KOPT-K1 (cell line): ENCODE results near the gene KCNQ1OT1.

Source experiments
- H3K27ac ChIP-seq: fragments of 200-600 bp; sonication (generic); 2 replicates; pipeline ENCODE4 v1.5.1; 2016; ENCODE audit warnings: antibody characterized with exemption, mild to moderate bottlenecking, low read depth, low read length; ENCODE audit not compliant: poor library complexity, severe bottlenecking
- H3K36me3 ChIP-seq: fragments of 200-600 bp; sonication (generic); 2 replicates; pipeline ENCODE4 v1.5.1; 2017; ENCODE audit warnings: antibody characterized with exemption, mild to moderate bottlenecking, low read length, moderate library complexity; ENCODE audit not compliant: insufficient read depth
- H3K9me3 ChIP-seq: fragments of 200-600 bp; sonication (generic); 2 replicates; pipeline ENCODE4 v1.5.1; 2017; ENCODE audit warnings: antibody characterized with exemption, low read length, mild to moderate bottlenecking; ENCODE audit not compliant: insufficient read depth, poor library complexity, severe bottlenecking

KCNQ1OT1 gene

DNA sequence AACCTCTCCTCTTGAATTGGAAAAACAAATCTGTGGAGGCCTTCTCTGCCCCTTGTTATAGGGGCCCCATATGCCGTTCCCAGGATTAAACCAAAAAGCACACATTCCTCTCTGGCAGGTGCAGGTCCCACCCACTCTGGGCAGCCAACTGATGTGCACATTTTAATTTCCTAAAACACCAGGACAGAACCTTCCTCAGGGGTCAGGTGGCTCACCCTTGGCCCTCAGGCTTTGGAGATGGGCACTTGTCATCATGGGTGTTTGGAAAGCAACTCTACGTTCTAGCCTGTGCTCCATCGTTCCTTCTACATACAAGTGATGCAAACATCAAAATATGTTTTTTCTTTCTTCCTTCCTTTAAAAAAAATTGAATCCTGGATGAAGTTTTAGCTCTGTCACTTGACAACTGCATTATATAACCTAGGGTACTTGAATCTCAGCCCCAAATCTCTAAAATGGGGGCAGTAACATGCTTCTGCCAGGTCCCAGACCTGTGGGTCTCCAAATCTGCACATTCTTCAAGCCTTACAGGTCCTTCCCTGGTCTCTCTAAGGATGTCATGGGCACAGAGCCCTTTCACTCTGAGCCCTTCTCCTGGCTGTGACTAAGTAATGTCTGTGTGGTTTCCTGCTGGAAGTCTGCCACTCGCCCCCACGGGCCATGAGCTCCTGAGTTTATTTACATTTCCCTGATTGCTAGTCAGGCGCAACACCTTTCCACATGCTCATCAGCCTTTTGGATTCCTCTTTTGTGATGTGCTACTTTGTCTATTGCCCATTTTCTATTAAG lies 43.8 kb downstream of the KCNQ1OT1 start:
- Histone ChIP-seq H3K36me3 (no peaks in the 10 kb centered on the region), H3K27ac (no peak overlapping the region), H3K9me3 (peaks cover 42% of the 10 kb centered on the region)

DNA sequence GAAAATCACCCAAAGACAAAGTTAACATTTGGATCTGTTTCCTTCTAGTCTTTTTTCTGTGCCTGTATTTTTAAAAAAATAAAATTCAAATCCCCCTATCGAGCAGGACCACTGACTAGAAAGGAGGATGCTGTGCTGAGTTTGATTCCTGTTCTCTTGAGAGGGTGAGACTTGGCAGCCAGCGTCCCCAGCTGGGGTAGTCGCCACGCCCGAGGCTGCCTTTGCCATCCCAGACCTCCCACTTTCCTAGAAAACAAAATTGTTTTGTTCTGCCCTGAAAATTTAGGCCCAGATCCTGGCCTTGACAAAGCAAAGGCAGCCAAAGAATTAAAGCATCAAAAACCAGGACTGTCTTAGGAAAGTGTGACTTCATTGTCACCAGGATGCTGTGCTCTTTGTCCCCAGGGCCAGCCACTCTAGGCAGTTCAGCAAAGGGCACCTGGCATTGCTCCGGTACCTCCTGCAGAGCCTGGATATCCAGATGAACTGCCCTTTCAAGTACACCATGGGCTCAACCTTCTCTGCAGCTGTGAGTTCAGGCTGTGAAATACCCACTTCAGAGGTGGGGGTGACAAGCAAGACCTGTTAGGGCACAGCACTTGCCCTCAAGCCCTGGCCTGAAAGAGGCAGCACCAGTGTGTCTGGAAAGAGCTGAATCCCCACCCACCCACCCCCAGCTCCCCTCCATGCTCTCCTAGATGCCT lies 44.6 kb downstream of the KCNQ1OT1 start:
- no peaks in the 10 kb centered on the region for H3K36me3 ChIP-seq
- no peak overlapping the region for H3K27ac ChIP-seq
- peaks cover 42% of the 10 kb centered on the region for H3K9me3 ChIP-seq

DNA sequence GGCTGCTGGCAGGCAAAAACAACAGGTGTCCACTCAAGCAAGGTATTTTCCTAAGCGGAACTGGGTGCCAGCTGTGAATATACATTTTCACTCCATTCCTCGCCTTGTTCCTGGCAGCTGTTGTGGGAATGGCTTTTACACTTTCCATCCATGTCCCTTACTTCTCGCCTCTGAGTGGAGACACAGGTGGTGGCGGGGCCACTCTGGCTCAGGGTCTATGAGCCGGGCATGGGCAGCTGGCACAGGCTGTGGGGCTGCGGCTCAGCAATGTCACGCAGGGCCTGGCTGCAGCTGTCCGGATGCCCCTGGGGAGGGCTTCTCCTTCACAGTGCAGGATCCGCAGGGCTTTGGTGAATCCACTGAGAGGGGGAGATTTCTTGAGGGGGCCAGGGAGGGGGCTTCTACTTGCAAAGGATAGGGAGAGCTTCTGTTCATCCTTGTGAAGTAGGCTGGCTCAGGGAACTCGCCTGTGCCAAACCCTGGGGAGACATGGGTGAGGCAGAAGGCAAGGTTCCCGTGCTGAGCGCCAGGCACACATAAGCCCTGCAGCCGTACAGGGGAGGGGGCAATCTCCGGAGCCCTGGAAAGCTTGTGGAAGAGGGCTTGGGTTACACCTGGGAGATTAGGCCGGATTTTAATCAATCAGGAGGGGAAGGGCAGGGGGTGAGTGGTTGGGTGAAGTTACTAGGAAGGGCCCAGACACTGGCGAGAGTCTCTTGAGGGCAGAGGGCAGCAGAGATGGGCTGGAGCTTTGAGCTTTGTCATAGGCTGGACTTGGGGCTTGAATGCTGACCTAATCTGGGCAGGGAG lies 45.7 kb downstream of the KCNQ1OT1 start:
- Histone ChIP-seq H3K36me3 (no peaks in the 10 kb centered on the region), H3K27ac (no peak overlapping the region), H3K9me3 (peaks cover 47% of the 10 kb centered on the region)

DNA sequence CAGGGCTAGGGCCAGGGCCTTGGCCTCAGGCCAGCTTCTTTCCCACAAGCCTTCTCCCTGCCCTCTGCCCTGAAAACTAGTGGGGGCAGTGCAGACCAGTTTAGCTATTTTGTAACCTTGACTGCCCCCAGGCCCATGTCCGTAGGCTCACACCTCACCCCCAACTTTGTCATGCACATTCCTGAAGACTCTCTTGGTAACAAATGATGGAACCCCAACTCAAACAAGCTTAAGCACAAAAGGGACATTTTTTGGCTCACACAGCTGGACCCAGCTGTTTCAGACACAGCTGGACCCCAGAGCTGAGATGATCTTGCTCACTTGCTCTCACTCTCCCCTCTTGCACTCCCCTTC lies 46.6 kb downstream of the KCNQ1OT1 start:
- Histone ChIP-seq H3K9me3 (peaks cover 51% of the 10 kb centered on the region), H3K27ac (no peak overlapping the region), H3K36me3 (no peaks in the 10 kb centered on the region)

DNA sequence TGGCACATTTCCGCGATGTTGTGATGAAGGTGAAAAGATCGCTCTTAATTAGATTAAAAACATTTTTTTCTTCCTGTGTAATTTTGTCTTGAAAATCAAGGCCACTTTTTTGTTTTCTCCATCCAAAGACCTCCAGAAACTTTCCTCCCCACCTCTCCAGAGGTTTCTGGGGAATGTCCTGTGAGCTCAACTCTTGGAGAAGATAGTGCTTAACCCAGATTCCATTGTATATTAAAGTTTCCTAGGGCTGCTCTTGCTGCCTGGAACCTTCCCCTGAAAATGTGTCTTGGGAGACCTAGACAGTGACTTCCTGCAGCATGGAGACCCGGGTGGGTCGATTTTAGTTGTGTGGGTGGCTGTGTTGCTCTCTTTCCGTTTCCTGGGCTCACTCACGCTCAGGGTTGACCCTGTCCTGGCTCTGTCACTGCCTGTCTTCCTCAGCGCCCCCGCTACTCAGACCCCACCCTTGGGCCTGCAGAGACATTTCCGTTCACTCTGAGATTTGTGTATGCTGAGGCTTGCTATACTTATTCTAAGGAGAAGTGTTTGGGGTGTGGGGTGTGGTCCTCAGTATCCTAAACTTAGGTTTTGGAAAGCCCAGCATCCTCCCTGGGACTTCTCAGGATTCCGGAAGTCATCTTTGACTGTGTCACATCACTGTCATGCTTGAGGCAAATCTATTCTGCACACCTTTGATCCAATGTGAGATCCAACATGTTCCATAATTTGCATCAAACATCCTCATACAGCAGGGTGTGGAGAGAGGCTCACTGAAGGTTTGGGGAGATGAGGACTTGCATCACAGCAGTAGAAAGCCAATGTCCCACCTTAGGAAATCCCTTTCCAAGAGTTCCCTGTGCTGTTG lies 47.2 kb downstream of the KCNQ1OT1 start:
- Histone ChIP-seq H3K9me3 (peaks cover 56% of the 10 kb centered on the region), H3K36me3 (no peaks in the 10 kb centered on the region), H3K27ac (no peak overlapping the region)

DNA sequence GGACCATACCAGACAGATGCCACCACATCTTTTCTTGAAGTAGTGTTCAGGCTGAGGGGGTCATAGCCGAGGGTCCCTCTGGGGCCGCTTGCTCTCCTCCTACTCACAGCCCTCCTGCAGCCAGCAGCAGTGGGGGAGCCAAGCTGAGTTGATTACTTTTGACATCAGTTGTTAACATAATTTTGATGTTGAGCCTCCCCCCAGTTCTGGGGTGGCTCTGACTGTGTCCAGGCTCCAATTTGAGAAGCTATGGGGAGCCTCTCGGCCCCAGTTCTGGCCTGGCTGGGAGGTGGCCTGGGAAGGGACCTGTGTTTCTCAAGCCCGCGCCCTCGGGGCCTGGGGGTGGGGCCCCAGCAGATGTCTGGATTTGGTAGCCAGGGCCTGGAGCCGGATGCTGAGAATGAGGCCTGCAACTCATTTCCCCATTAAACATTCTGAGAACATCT lies 47.9 kb downstream of the KCNQ1OT1 start:
- Histone ChIP-seq H3K9me3 (peaks cover 63% of the 10 kb centered on the region), H3K36me3 (no peaks in the 10 kb centered on the region), H3K27ac (no peak overlapping the region)

DNA sequence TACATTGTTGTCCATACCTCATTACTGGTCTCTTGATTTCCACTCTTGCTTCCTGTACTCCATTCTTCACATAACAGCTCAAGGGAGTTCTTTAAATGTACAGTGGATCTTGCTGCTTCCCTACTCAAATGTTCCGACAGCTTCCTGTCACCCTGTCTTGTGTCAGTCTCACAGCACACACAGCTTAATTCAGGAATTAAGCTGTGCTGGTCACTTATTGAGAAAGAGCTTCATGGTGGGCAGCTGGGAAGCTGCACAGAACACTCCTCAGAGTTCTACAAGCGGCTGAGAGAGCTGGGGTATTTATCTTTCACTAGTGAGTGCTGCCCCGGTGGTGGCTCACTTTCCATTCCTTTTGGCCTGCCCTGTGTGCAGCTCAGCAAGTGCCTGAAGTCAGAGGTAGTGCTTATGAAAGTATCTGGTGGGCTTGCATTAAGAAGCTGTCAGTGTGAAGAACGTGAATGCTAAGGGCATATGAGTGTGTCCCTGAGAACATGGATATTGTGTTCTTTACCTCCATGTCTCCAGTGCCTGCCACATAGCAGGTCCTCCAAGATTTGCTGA lies 48.7 kb downstream of the KCNQ1OT1 start:
- H3K9me3 ChIP-seq: peaks cover 68% of the 10 kb centered on the region
- no peaks in the 10 kb centered on the region for H3K36me3 ChIP-seq

DNA sequence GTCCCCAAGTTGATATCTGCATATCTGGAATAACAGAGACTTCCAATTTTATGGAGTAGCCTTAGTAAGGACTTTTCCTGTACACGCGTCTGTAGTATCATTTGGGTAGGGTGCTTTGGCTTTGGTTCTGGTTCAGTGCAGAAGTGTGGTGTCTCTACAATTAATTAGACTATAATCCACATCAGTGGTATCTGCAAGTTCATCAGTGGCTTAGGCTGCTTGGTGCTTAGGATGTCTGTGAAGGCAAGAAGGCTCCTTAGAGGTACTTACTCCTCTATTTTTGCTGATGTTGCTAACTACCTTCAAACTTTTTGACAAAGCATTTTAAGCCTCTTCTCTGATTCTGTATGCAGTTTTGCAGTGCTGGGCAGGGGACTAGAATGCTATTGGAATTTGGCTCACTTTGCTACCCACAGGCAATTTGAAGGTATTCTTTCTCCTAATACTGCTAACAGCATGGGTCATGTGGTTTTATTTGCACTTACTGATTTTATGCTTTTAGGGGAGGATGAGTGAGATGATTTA lies 49.4 kb downstream of the KCNQ1OT1 start:
- H3K27ac ChIP-seq: no peak overlapping the region
- H3K36me3 ChIP-seq: no peaks in the 10 kb centered on the region
- H3K9me3 ChIP-seq: peaks cover 75% of the 10 kb centered on the region

More for the DNA sequence above, 48.7 kb downstream of the KCNQ1OT1 start:
- no peak overlapping the region for H3K27ac ChIP-seq

DNA sequence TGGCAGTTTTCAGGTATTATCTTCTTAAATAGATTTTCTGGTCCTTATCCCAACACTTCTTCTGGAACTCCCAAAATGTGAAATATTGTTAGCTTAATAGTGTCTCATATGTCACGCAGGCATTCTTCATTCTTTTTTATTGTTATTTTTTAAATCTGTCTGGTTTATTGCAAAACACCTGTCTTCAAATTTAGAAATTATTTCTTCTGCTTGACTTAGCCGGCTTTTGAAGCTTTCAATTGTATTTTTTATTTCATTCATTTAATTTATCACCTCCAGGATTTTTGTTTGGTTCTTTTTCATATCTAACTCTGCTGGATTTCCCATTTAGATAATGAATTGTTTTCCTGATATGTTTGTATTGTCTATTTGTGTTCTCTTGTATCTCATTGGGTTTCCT lies 49.9 kb downstream of the KCNQ1OT1 start:
- H3K36me3 ChIP-seq: no peaks in the 10 kb centered on the region
- peaks cover 80% of the 10 kb centered on the region for H3K9me3 ChIP-seq
- no peak overlapping the region for H3K27ac ChIP-seq

DNA sequence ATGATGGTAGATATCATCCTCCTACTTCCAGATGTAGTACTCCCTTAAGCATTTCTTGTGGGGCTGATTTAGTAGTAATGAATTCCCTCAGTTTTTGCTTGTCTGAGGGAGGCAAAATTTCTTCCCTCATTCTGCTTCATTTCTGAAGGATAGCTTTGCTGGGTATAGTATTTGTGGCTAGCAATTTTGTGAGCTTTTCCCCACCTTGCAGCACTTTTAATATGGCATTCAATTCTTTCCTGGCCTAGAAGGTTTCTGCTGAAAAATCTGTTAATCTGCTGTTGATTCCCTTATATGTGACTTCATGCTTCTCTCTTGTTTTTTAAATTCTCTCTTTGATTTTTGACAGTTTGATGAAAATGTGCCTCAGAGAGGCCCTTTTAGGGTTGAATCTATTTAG lies 50.4 kb downstream of the KCNQ1OT1 start:
- H3K9me3 ChIP-seq: peaks cover 85% of the 10 kb centered on the region
- no peak overlapping the region for H3K27ac ChIP-seq
- H3K36me3 ChIP-seq: no peaks in the 10 kb centered on the region

DNA sequence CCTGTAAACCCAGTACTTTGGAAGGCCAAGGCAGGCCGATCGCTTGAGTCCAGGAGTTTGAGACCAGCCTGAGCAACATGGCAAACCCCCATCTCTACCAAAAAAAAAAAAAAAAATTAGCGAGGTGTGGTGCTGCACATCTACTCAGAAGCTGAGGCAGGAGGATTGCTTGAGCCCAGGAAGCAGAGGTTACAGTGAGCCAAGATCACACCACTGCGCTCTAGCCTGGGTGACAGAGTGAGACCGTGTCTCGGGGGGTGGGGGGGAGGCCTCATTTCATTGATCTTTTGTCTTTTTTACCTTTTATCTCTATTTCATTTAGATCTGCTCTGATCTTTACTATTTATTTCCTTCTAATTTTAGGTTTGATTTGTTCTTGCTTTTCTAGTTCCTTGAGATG lies 51.8 kb downstream of the KCNQ1OT1 start:
- Histone ChIP-seq H3K36me3 (no peaks in the 10 kb centered on the region), H3K9me3 (peaks cover 84% of the 10 kb centered on the region), H3K27ac (no peak overlapping the region)

DNA sequence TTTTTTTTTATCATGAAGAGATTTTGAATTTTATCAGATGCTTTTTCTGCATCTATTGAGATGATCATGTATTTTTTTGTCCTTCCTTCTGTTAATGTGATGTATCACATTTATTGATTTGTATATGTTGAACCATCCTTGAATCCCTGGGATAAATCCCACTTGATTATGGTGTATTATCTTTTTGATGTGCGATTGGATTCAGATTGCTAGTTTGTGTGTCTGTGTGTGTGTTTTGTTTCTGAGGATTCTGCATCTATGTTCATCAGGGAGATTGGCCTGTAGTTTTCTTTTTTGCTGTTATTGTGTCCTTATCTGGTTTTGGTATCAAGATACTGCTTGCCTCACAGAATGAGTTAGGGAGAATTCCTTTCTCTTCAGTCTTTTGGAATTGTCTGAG lies 52.6 kb downstream of the KCNQ1OT1 start:
- no peak overlapping the region for H3K27ac ChIP-seq
- H3K9me3 ChIP-seq: peaks cover 79% of the 10 kb centered on the region
- H3K36me3 ChIP-seq: no peaks in the 10 kb centered on the region

DNA sequence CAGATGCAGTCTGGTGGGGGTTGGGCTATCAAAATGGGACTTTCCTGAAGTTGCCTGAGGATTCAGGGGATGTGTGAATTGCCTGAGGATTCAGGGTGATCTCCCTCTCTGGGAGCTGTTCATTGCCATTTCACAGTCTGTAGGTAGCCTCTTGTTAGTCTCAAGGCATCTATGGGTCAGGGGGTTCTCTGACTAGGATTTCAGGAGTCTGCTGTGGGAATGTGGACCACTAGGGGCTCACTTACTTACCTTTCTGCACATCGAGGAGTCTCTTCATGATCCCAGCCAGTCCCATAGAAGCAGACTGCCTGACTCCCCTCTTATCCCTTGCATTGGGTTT lies 54.0 kb downstream of the KCNQ1OT1 start:
- no peaks in the 10 kb centered on the region for H3K36me3 ChIP-seq
- H3K27ac ChIP-seq: no peak overlapping the region
- peaks cover 65% of the 10 kb centered on the region for H3K9me3 ChIP-seq
